DND-41 (cell line): ENCODE measurements around the gene PIGU.

ENCODE experiments used
- ATAC-seq: fragments of 200-7000 bp; cut with Tn5 transposase; 3 replicates; pipeline ENCODE4 v1.9.1; 2021; ENCODE audit warnings: low read depth; ENCODE audit not compliant: insufficient read depth
- DNase-seq: peaks from one replicate; pipeline ENCODE4 v3.0.0-alpha.2; 2020
- H2AFZ ChIP-seq: 2 replicates; pipeline ENCODE4 v1.6.0; 2012; ENCODE audit warnings: low read depth, low read length
- H3K27ac ChIP-seq: 2 replicates; pipeline ENCODE4 v1.5.1; 2012; ENCODE audit warnings: low read length, inconsistent platforms
- H3K27me3 ChIP-seq: fragments of 200-600 bp; sonication (generic); 2 replicates; pipeline ENCODE4 v1.6.0; 2012; ENCODE audit warnings: low read length, mild to moderate bottlenecking, inconsistent platforms; ENCODE audit not compliant: insufficient read depth, poor library complexity
- H3K36me3 ChIP-seq: 2 replicates; pipeline ENCODE4 v1.5.1; 2012; ENCODE audit warnings: low read length, inconsistent platforms; ENCODE audit not compliant: insufficient read depth
- H3K4me1 ChIP-seq: 2 replicates; pipeline ENCODE4 v1.5.1; 2012; ENCODE audit warnings: mild to moderate bottlenecking, low read length; ENCODE audit not compliant: insufficient read depth
- H3K4me2 ChIP-seq: 2 replicates; pipeline ENCODE4 v1.6.0; 2012; ENCODE audit warnings: mild to moderate bottlenecking, moderate library complexity, low read length, inconsistent platforms; ENCODE audit not compliant: insufficient read depth
- H3K4me3 ChIP-seq, 2 experiments: fragments of 200-600 bp in 1 of 2; shearing (Covaris generic) in 1 of 2; 2 replicates each; pipeline ENCODE4 v1.5.1; 2012 to 2016; ENCODE audit warnings: inconsistent platforms in 2 of 2, low read length in 2 of 2, mild to moderate bottlenecking in 2 of 2, low read depth in 1 of 2, moderate library complexity in 1 of 2
- H3K79me2 ChIP-seq: 2 replicates; pipeline ENCODE4 v1.6.0; 2012; ENCODE audit warnings: low read length, inconsistent platforms; ENCODE audit not compliant: insufficient read depth
- H3K9ac ChIP-seq: 2 replicates; pipeline ENCODE4 v1.6.0; 2012; ENCODE audit warnings: low read depth, mild to moderate bottlenecking, inconsistent platforms, low read length, moderate library complexity
- H3K9me3 ChIP-seq: 2 replicates; pipeline ENCODE4 v1.5.1; 2012; ENCODE audit warnings: low read length, moderate library complexity, mild to moderate bottlenecking, inconsistent platforms; ENCODE audit not compliant: insufficient read depth, severe bottlenecking
- H4K20me1 ChIP-seq: 2 replicates; pipeline ENCODE4 v1.6.0; 2012; ENCODE audit warnings: low read length; ENCODE audit not compliant: insufficient read depth
- CTCF ChIP-seq: IDR thresholded peaks from 2 replicates; pipeline ENCODE4 v1.5.1; 2012; ENCODE audit warnings: borderline replicate concordance, low read length, moderate library complexity, mild to moderate bottlenecking; ENCODE audit not compliant: poor library complexity, severe bottlenecking; ENCODE audit errors: extremely low read depth
- EZH2 ChIP-seq: IDR thresholded peaks from 3 replicates; pipeline ENCODE4 v1.6.1; 2012; ENCODE audit warnings: borderline replicate concordance, low read depth, mild to moderate bottlenecking, moderate library complexity, low read length, inconsistent platforms; ENCODE audit not compliant: severe bottlenecking

The PIGU gene

GRCh38 chr20:34595377-34596184 lies 81.3 kb downstream of the PIGU start:
- no peak for DNase-seq
- Histone ChIP-seq H3K36me3 (no peaks in the 10 kb centered on the region), H3K27ac (no peak overlapping the region), H3K4me3 (no peak overlapping the region), H3K4me2 (no peak overlapping the region), H2AFZ (no peak overlapping the region), H3K9me3 (no peaks in the 10 kb centered on the region), H3K27me3 (no peaks in the 10 kb centered on the region), H3K79me2 (no peaks in the 10 kb centered on the region), H3K9ac (no peak overlapping the region), H3K4me1 (no peaks in the 10 kb centered on the region), H4K20me1 (no peaks in the 10 kb centered on the region)
- no peak for ATAC-seq
- no peak for TF ChIP-seq EZH2

- no peak overlapping the region for H2AFZ ChIP-seq
- H3K4me1 ChIP-seq, result no peaks in the 10 kb centered on the region
- no peak for ATAC-seq
- H3K79me2 ChIP-seq, result no peaks in the 10 kb centered on the region
- no peak overlapping the region for H3K27ac ChIP-seq
- no peaks in the 10 kb centered on the region for H3K27me3 ChIP-seq
- H4K20me1 ChIP-seq, result no peaks in the 10 kb centered on the region
- peaks cover 70% of the 10 kb centered on the region for H3K36me3 ChIP-seq
- DNase-seq, result no peak
- TF ChIP-seq EZH2 (no peak), CTCF (no peak)
- no peaks in the 10 kb centered on the region for H3K9me3 ChIP-seq
- no peak overlapping the region for H3K4me2 ChIP-seq
- H3K4me3 ChIP-seq, result no peak overlapping the region
- no peak overlapping the region for H3K9ac ChIP-seq
These were observed 90.3 kb downstream of the PIGU start for GRCh38 chr20:34586488-34587163.

DNA sequence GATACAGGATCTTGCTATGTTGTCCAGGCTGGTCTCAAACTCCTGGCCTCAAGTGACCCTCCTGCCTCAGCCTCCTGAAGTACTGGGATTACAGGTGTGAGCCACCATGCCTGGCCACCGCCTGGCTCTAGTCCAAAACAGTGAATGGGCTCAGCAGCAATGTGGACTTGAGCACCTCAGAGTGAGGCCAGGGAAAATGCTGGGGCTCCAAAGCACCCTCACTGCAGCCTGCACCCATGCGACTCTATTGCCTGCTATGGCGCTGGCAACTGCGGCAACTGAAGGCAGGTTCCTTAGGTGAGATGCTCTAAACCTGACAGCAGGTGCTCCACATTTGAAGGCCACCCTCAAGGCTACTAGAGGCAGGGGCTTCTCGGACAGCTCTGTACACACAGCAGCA lies 91.9 kb downstream of the PIGU start:
- TF ChIP-seq CTCF (no peak), EZH2 (no peak)
- H3K27ac ChIP-seq, result no peak overlapping the region
- no peaks in the 10 kb centered on the region for H3K27me3 ChIP-seq
- H3K4me3 ChIP-seq, result no peak overlapping the region
- H2AFZ ChIP-seq, result no peak overlapping the region
- H3K4me2 ChIP-seq, result no peak overlapping the region
- no peaks in the 10 kb centered on the region for H3K79me2 ChIP-seq
- DNase-seq, result no peak
- H4K20me1 ChIP-seq, result no peaks in the 10 kb centered on the region
- H3K4me1 ChIP-seq, result no peaks in the 10 kb centered on the region
- no peak overlapping the region for H3K9ac ChIP-seq
- H3K9me3 ChIP-seq, result no peaks in the 10 kb centered on the region
- no peak for ATAC-seq
- peaks cover 80% of the 10 kb centered on the region for H3K36me3 ChIP-seq

- no peaks in the 10 kb centered on the region for H3K27me3 ChIP-seq
- H2AFZ ChIP-seq, result no peak overlapping the region
- H4K20me1 ChIP-seq, result no peaks in the 10 kb centered on the region
- ATAC-seq, result no peak
- no peaks in the 10 kb centered on the region for H3K9me3 ChIP-seq
- H3K4me2 ChIP-seq, result no peak overlapping the region
- H3K4me1 ChIP-seq, result no peaks in the 10 kb centered on the region
- TF ChIP-seq CTCF (no peak), EZH2 (no peak)
- no peak overlapping the region for H3K4me3 ChIP-seq
- peaks cover 92% of the 10 kb centered on the region for H3K36me3 ChIP-seq
- H3K79me2 ChIP-seq, result no peaks in the 10 kb centered on the region
- H3K9ac ChIP-seq, result no peak overlapping the region
- DNase-seq, result no peak
- H3K27ac ChIP-seq, result no peak overlapping the region
These were observed 93.3 kb downstream of the PIGU start for GRCh38 chr20:34583544-34583943.
